IPS-18c (cell line): ENCODE results near the gene DRGX.

Experiments
- H3K4me3 ChIP-seq: 2 replicates; pipeline ENCODE4 v1.7.0; 2013; ENCODE audit warnings: low read depth, mild to moderate bottlenecking, low read length, moderate library complexity; ENCODE audit not compliant: insufficient read depth
- H3K9me3 ChIP-seq: one replicate; pipeline ENCODE4 v1.6.1; 2013; ENCODE audit warnings: mild to moderate bottlenecking, low read length, moderate library complexity; ENCODE audit not compliant: control insufficient read depth, insufficient read depth

The DRGX gene

GRCh38 chr10:49359349-49360270 is 36.3 kb downstream of the DRGX start:
- Histone ChIP-seq H3K9me3 (no peaks in the 10 kb centered on the region), H3K4me3 (no peak overlapping the region)

DNA sequence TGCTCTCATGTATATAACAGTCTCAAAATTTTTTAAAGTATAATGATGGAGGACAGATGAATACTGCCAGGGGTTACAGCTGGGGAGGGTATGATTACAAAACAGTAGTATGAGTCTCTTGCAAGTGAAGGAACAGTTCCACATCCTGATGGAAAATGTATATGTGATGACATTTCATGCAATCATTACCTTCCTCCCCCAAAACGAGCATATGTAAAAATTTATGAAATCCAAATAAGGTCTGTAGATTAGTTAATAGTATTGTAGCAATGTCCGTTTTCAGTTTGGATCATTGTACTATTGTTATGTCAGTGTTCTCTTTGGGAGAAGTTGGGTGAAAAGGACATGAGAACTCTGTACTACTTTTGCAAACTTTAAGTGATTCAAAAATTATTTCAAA is 38.0 kb downstream of the DRGX start:
- H3K9me3 ChIP-seq, result no peaks in the 10 kb centered on the region

DNA sequence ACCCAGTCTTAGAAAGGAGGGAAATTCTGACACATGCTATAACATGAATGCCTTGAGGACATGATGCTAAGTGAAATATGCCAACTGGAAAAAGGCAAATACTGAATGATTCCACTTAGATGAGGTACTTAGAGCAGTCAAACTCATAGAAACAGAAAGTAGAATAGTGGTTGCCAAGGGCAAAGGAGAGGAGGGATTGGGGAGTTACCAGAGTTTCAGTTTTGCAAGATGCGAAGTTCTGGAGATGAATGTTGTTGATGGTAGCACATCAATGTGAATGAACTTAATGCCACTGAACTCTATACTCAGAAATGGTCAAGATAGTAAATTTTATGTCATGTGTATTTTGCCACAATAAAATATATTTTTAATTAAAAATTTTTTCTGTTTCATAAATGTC is 38.9 kb downstream of the DRGX start:
- Histone ChIP-seq H3K9me3 (no peaks in the 10 kb centered on the region), H3K4me3 (no peak overlapping the region)

More for the DNA sequence above, 38.0 kb downstream of the DRGX start:
- H3K4me3 ChIP-seq, result no peak overlapping the region

- no peaks in the 10 kb centered on the region for H3K9me3 ChIP-seq
- no peak overlapping the region for H3K4me3 ChIP-seq
Measured at GRCh38 chr10:49356181-49356580, 39.7 kb downstream of the DRGX start.

GRCh38 chr10:49355221-49355620 is 40.7 kb downstream of the DRGX start:
- H3K9me3 ChIP-seq, result no peaks in the 10 kb centered on the region
- H3K4me3 ChIP-seq, result no peak overlapping the region

- Histone ChIP-seq H3K4me3 (no peak overlapping the region), H3K9me3 (no peaks in the 10 kb centered on the region)
Measured at GRCh38 chr10:49354593-49354992, 41.3 kb downstream of the DRGX start.

- H3K4me3 ChIP-seq, result no peak overlapping the region
- H3K9me3 ChIP-seq, result no peaks in the 10 kb centered on the region
Measured at GRCh38 chr10:49353895-49354566, 41.9 kb downstream of the DRGX start.

DNA sequence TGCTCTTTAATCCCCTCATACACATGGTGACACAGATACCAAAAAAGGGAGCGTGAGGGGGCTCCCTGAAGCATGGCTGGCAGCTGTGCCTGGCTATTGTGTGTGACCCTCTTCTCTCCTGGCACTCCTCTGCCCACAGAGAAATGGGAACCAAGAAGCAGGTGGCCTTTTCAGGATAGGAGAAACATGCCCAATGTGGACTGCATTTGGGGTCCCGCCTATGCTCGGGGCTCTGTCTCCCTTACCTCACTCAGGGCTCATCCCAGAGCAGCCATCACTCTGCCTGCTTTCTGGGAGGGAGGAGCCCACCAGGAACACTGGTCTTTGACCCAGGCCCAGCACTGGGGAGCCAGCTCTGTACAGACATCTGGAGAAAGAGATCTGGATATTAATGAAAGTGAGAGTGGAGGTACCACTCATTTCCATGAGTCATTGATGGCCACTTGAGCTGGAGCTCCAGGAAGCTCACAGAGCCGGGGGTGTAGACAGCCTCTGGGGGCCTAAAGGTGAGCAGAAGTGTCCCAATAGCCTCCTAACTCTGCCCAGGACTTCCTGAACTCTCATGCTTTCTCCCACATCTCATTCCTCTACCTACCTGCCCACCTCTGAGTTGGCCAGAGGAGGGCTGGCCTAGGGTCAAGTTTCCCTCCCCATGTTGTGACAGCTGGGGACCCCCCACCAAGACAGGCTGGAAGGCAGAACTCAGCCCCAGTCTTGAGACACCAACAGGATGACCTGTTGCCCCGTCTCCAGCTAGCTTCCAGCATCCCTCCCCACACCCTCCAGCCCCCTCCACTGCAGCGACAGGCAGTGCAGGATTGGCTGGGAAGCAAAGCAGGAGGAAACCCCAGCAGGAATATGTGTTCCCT is 42.6 kb downstream of the DRGX start:
- Histone ChIP-seq H3K9me3 (no peaks in the 10 kb centered on the region), H3K4me3 (no peak overlapping the region)

DNA sequence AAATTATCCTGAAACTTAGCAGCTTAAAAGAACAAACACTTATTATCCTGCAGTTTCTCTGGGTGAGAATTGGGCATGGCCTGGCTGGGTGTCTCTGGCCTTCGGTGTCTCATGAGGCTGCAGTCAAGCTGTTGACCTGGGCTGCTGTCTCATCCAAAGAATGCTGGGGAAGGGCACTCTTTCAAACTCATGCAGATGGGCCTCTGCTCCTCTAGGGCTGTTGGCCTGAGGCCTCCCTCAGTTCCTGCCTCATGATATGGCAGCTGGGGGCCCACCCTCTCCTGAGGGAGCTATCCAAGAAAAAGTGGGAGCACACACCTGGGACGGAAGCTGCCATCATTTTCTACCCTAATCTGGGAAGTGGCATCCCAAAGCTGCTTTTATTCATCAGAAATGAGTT is 43.6 kb downstream of the DRGX start:
- Histone ChIP-seq H3K4me3 (no peak overlapping the region), H3K9me3 (peaks cover 3% of the 10 kb centered on the region)

DNA sequence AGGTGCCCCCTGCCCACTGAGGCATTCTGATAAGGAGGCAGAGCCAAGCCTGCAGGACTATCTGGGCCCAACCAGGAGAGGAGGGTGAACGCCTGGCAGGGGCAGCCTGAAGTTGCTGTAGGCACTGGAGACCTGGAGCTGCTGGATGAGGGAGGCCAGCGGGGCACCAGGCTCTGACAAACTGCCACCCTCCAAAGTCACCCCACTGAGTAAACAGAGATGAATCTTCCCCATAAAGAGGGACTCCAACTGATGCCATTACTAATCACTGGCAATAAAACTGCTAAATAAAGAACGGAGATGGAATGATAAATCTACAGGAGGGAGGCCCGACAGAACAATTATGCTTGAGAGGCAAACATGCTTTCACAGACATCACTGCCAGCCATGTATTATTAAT is 44.2 kb downstream of the DRGX start:
- Histone ChIP-seq H3K4me3 (no peak overlapping the region), H3K9me3 (peaks cover 3% of the 10 kb centered on the region)

- Histone ChIP-seq H3K4me3 (no peak overlapping the region), H3K9me3 (peaks cover 3% of the 10 kb centered on the region)
Measured at GRCh38 chr10:49350846-49351532, 44.9 kb downstream of the DRGX start.

GRCh38 chr10:49350138-49350537 is 45.8 kb downstream of the DRGX start:
- peaks cover 3% of the 10 kb centered on the region for H3K9me3 ChIP-seq
- no peak overlapping the region for H3K4me3 ChIP-seq

- Histone ChIP-seq H3K9me3 (peaks cover 3% of the 10 kb centered on the region), H3K4me3 (no peak overlapping the region)
Measured at GRCh38 chr10:49349390-49349789, 46.5 kb downstream of the DRGX start.

DNA sequence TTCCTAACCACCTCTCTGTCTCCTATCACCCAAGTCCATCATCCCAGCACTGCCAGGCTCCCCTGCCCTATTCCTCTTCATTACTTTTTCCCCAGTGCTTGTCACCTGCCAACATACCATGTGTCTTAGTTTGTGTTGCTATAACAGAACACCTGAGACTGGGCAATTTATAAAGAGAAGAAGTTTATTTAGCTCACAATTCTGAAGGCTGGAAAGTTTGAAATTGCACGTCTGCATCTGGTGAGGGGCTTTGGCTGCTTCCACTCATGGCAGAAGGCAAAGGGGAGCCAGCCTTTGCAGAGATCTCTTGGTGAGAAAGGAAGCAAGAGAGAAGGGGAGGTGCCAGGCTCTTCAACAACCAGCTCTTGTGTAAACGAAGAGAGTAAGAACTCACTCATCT is 47.3 kb downstream of the DRGX start:
- H3K4me3 ChIP-seq, result no peak overlapping the region
- H3K9me3 ChIP-seq, result peaks cover 3% of the 10 kb centered on the region

GRCh38 chr10:49347827-49348226 is 48.1 kb downstream of the DRGX start:
- H3K4me3 ChIP-seq, result no peak overlapping the region
- peaks cover 3% of the 10 kb centered on the region for H3K9me3 ChIP-seq

DNA sequence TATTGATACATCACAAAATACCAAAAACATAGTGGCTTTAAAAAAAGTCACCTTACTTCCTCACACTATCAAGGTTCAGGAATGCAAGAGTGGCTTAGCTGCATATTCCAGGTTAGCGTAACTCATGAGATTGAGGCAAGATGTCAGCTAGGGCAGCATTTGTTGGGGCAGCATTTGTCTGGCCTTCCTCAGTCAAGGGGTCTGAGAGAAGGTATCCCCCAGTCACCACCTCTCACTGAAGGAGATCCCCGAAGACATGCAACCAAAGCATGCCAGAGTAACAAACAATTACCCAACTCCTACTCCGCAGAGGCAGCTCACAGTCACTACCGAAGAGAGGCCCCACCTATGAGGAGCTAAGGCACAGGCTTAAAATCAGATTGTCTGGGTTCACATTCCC is 48.5 kb downstream of the DRGX start:
- Histone ChIP-seq H3K9me3 (peaks cover 3% of the 10 kb centered on the region), H3K4me3 (no peak overlapping the region)

DNA sequence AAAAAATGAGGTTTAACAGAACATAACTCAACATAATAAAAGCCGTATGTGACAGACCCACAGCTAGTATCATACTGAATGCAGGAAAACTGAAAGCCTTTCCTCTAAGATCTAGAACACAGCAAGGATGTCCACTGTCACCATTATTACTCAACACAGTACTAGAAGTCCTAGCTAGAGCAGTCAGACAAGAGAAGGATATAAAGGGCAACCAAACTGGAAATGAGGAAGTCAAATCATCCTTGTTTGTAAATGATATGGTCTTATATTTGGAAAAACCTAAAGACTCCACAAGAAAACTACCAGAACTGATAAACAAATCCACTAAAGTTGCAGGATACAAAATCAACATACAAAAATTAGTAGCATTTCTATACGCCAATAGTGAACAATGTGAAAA is 51.0 kb downstream of the DRGX start:
- Histone ChIP-seq H3K4me3 (no peak overlapping the region), H3K9me3 (peaks cover 5% of the 10 kb centered on the region)
